SK-N-DZ (cell line): Measurements from ENCODE around the gene PCDHB2. TPM values are rescaled to one million over a fixed set of nuclear protein-coding genes. Genes with fewer than 3 reads are reported as not detected.
A peak's percentile ranks its signal among the peaks of the same experiment; 100 is the strongest.
"Not testable (repeated sequence)": the region's sequence is repeated elsewhere in the genome, so short reads cannot be mapped to it uniquely, and the experiment has no call there.

Source experiments
- DNase-seq: peaks from one replicate; pipeline ENCODE4 v3.0.0-alpha.2; 2015; ENCODE audit warnings: low spot score
- polyA plus RNA-seq, 2 experiments: library from polyadenylated mRNA; depleted of rRNA; stranded (reverse); fragments of >200 nt; gene quantifications; 2 replicates each; pipeline ENCODE4 v1.2.3, GENCODE V29; 2014

The PCDHB2 gene
- polyA plus RNA-seq (2014; cell fraction: cytosol; rRNA removed): 13.5 and 15.7 TPM in 2 replicates
- polyA plus RNA-seq (2014; cell fraction: nucleus; rRNA removed): 6.9 and 7.6 TPM in 2 replicates

GRCh38 chr5:141094481-141095262 lies at the start of gene PCDHB2:
TSS of gene PCDHB2 (plus strand) at chr5:141094615. CDS start at chr5:141094791, 176 bp downstream.
- peak; percentile 84 for DNase-seq

- DNase-seq: peak; percentile 15
Observed at GRCh38 chr5:141050622-141051520, 43.5 kb upstream of the PCDHB2 start, which contains the start of gene PCDHB1. TSS of gene PCDHB1 (plus strand) at chr5:141051374. CDS start at chr5:141051471, 97 bp downstream.

GRCh38 chr5:141051521-141051866 lies 42.9 kb upstream of the PCDHB2 start:
- DNase-seq: no peak

- DNase-seq: no peak
Observed at GRCh38 chr5:141077826-141078225, 16.6 kb upstream of the PCDHB2 start.

- DNase-seq: no peak
Observed at GRCh38 chr5:141082228-141082627, 12.2 kb upstream of the PCDHB2 start.

- DNase-seq: peak; percentile 76
Observed at GRCh38 chr5:141084487-141084989, 9.9 kb upstream of the PCDHB2 start.

GRCh38 chr5:141095263-141095641 lies 837 bp downstream of the PCDHB2 start:
- no peak for DNase-seq

- not testable (repeated sequence) for DNase-seq
Observed at GRCh38 chr5:141096181-141096580, 1.8 kb downstream of the PCDHB2 start.

GRCh38 chr5:141096586-141096985 lies 2.2 kb downstream of the PCDHB2 start:
- DNase-seq: not testable (repeated sequence)

GRCh38 chr5:141100243-141100805 lies 5.9 kb downstream of the PCDHB2 start, which contains the start of gene PCDHB3:
TSS of gene PCDHB3 (plus strand) at chr5:141100473. CDS start at chr5:141100650, 177 bp downstream.
- no peak for DNase-seq

GRCh38 chr5:141101059-141101458 lies 6.6 kb downstream of the PCDHB2 start:
- no peak for DNase-seq

- DNase-seq: not testable (repeated sequence)
Observed at GRCh38 chr5:141102070-141102469, 7.7 kb downstream of the PCDHB2 start.

GRCh38 chr5:141102471-141102870 lies 8.1 kb downstream of the PCDHB2 start:
- DNase-seq: not testable (repeated sequence)

GRCh38 chr5:141105350-141105749 lies 10.9 kb downstream of the PCDHB2 start:
- no peak for DNase-seq

- DNase-seq: no peak
Observed at GRCh38 chr5:141119250-141119649, 24.8 kb downstream of the PCDHB2 start.

- no peak for DNase-seq
Observed at GRCh38 chr5:141121563-141121962, 27.1 kb downstream of the PCDHB2 start, which contains the start of gene PCDHB4. TSS of gene PCDHB4 (plus strand) at chr5:141121818. CDS start at chr5:141121999, 181 bp downstream.

GRCh38 chr5:141121985-141122384 lies 27.6 kb downstream of the PCDHB2 start:
- no peak for DNase-seq

GRCh38 chr5:141123396-141124135 lies 29.2 kb downstream of the PCDHB2 start:
- not testable (repeated sequence) for DNase-seq

- no peak for DNase-seq
Observed at GRCh38 chr5:141127305-141127704, 32.9 kb downstream of the PCDHB2 start.

- no peak for DNase-seq
Observed at GRCh38 chr5:141135030-141135717, 40.8 kb downstream of the PCDHB2 start, which contains the start of gene PCDHB5. TSS of gene PCDHB5 (plus strand) at chr5:141135206. CDS start at chr5:141135435, 229 bp downstream.
